Astrocyte (in vitro differentiated cells and primary cell): ENCODE data around the gene FBXO8. TPM values are rescaled to one million over a fixed set of nuclear protein-coding genes. Genes with fewer than 3 reads are reported as not detected.

Experiments
- DNase-seq: peaks from one replicate; pipeline ENCODE4 v3.0.0-alpha.2; 2010; ENCODE audit warnings: low read depth
- FAIRE-seq: peaks from 2 replicates; lab custom pipeline; 2011; peaks lifted over from hg19 to GRCh38; lab: Jason Lieb, UNC
- H2AFZ ChIP-seq: 2 replicates; pipeline ENCODE4 v1.6.0; 2012; ENCODE audit warnings: low read depth, low read length, inconsistent platforms
- H3K27ac ChIP-seq: 2 replicates; pipeline ENCODE4 v1.5.1; 2011; ENCODE audit warnings: low read depth, low read length, inconsistent platforms
- H3K27me3 ChIP-seq: 2 replicates; pipeline ENCODE4 v1.6.0; 2011; ENCODE audit warnings: low read length, inconsistent platforms; ENCODE audit not compliant: insufficient read depth
- H3K36me3 ChIP-seq: 2 replicates; pipeline ENCODE4 v1.5.1; 2011; ENCODE audit warnings: low read length, inconsistent platforms; ENCODE audit not compliant: insufficient read depth
- H3K4me1 ChIP-seq: 2 replicates; pipeline ENCODE4 v1.5.1; 2011; ENCODE audit warnings: low read length, inconsistent platforms; ENCODE audit not compliant: insufficient read depth
- H3K4me2 ChIP-seq: 2 replicates; pipeline ENCODE4 v1.6.0; 2012; ENCODE audit warnings: low read length, inconsistent platforms
- H3K4me3 ChIP-seq: 2 replicates; pipeline ENCODE4 v1.5.1; 2011; ENCODE audit warnings: low read depth, mild to moderate bottlenecking, low read length, inconsistent platforms; ENCODE audit not compliant: insufficient read depth
- H3K79me2 ChIP-seq: 2 replicates; pipeline ENCODE4 v1.6.0; 2012; ENCODE audit warnings: mild to moderate bottlenecking, low read length, inconsistent platforms; ENCODE audit not compliant: insufficient read depth
- H3K9ac ChIP-seq: 2 replicates; pipeline ENCODE4 v1.6.0; 2012; ENCODE audit warnings: mild to moderate bottlenecking, low read length, inconsistent platforms
- H3K9me3 ChIP-seq: 2 replicates; pipeline ENCODE4 v1.5.1; 2012; ENCODE audit warnings: low read depth, mild to moderate bottlenecking, low read length, inconsistent platforms; ENCODE audit not compliant: insufficient read depth
- H4K20me1 ChIP-seq: 2 replicates; pipeline ENCODE4 v1.6.0; 2012; ENCODE audit warnings: low read length, inconsistent platforms; ENCODE audit not compliant: insufficient read depth
- H3K27ac Mint-ChIP-seq: one replicate; pipeline ENCODE4 v1.8.0; 2021; ENCODE audit warnings: mild to moderate bottlenecking, mixed read lengths; ENCODE audit not compliant: unreplicated experiment
- H3K27me3 Mint-ChIP-seq: one replicate; pipeline ENCODE4 v1.8.0; 2021; ENCODE audit warnings: low read depth, mixed read lengths; ENCODE audit not compliant: unreplicated experiment
- H3K36me3 Mint-ChIP-seq: one replicate; pipeline ENCODE4 v1.8.0; 2021; ENCODE audit warnings: low read depth, mixed read lengths; ENCODE audit not compliant: unreplicated experiment
- H3K4me1 Mint-ChIP-seq: one replicate; pipeline ENCODE4 v1.8.0; 2021; ENCODE audit warnings: low read depth, mixed read lengths; ENCODE audit not compliant: unreplicated experiment
- H3K4me3 Mint-ChIP-seq: one replicate; pipeline ENCODE4 v1.8.0; 2021; ENCODE audit warnings: mild to moderate bottlenecking, moderate library complexity, mixed read lengths; ENCODE audit not compliant: unreplicated experiment
- H3K9me3 Mint-ChIP-seq: one replicate; pipeline ENCODE4 v1.8.0; 2021; ENCODE audit warnings: mild to moderate bottlenecking, mixed read lengths; ENCODE audit not compliant: unreplicated experiment
- EZH2 ChIP-seq: IDR thresholded peaks from 2 replicates; pipeline ENCODE4 v1.6.1; 2012; ENCODE audit warnings: mild to moderate bottlenecking, low read length, inconsistent platforms; ENCODE audit not compliant: insufficient read depth
- total RNA-seq: library from RNA; stranded (reverse); gene quantifications from 2 replicates; pipeline ENCODE4 v1.2.1, GENCODE V29; 2021
- TF ChIP-seq, protein P1 (sequence below): IDR thresholded peaks from 2 replicates; pipeline ENCODE4 v1.5.1; 2011; ENCODE audit warnings: low read depth, mild to moderate bottlenecking, inconsistent platforms, low read length, moderate library complexity; ENCODE audit not compliant: insufficient read depth

The FBXO8 gene
- total RNA-seq, 1 donor from 2014 or later: 13.1 TPM

GRCh38 chr4:174282836-174283506 is 496 bp downstream of the FBXO8 start:
- Histone ChIP-seq H3K9ac (peak overlapping the region; percentile 97), H3K79me2 (peaks cover 74% of the 10 kb centered on the region), H3K36me3 (no peaks in the 10 kb centered on the region), H3K27me3 (no peaks in the 10 kb centered on the region), H3K4me3 (peak overlapping the region; percentile 98), H2AFZ (peak overlapping the region; percentile 98), H3K4me1 (no peaks in the 10 kb centered on the region), H3K27ac (peak overlapping the region; percentile 99), H4K20me1 (no peaks in the 10 kb centered on the region), H3K9me3 (no peaks in the 10 kb centered on the region), H3K4me2 (peak overlapping the region; percentile 86)
- peak; percentile 92 for FAIRE-seq
- peak; percentile 94 for DNase-seq
- Mint-ChIP-seq H3K4me1 (peaks cover 9% of the 10 kb centered on the region), H3K4me3 (peak overlapping the region; percentile 97), H3K9me3 (no peaks in the 10 kb centered on the region), H3K27me3 (no peaks in the 10 kb centered on the region), H3K27ac (peak overlapping the region; percentile 100), H3K36me3 (peaks cover 4% of the 10 kb centered on the region)
- TF ChIP-seq, protein P1, sequence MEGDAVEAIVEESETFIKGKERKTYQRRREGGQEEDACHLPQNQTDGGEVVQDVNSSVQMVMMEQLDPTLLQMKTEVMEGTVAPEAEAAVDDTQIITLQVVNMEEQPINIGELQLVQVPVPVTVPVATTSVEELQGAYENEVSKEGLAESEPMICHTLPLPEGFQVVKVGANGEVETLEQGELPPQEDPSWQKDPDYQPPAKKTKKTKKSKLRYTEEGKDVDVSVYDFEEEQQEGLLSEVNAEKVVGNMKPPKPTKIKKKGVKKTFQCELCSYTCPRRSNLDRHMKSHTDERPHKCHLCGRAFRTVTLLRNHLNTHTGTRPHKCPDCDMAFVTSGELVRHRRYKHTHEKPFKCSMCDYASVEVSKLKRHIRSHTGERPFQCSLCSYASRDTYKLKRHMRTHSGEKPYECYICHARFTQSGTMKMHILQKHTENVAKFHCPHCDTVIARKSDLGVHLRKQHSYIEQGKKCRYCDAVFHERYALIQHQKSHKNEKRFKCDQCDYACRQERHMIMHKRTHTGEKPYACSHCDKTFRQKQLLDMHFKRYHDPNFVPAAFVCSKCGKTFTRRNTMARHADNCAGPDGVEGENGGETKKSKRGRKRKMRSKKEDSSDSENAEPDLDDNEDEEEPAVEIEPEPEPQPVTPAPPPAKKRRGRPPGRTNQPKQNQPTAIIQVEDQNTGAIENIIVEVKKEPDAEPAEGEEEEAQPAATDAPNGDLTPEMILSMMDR: no peak
- no peak for TF ChIP-seq EZH2

GRCh38 chr4:174281901-174282300 is 1.6 kb downstream of the FBXO8 start:
- peak overlapping the region; percentile 86 for H3K4me2 ChIP-seq
- FAIRE-seq (no peak), DNase-seq (no peak)
- H3K4me3 Mint-ChIP-seq: peak overlapping the region; percentile 97
- no peaks in the 10 kb centered on the region for H3K27me3 Mint-ChIP-seq
- no peaks in the 10 kb centered on the region for H3K27me3 ChIP-seq
- peaks cover 4% of the 10 kb centered on the region for H3K36me3 Mint-ChIP-seq
- H3K4me1 Mint-ChIP-seq: peaks cover 9% of the 10 kb centered on the region
- H3K9me3 Mint-ChIP-seq: no peaks in the 10 kb centered on the region
- TF ChIP-seq EZH2: no peak
- TF ChIP-seq, protein P1: no peak
- no peaks in the 10 kb centered on the region for H3K36me3 ChIP-seq
- H2AFZ ChIP-seq: no peak overlapping the region
- H3K9ac ChIP-seq: peak overlapping the region; percentile 97
- H3K4me3 ChIP-seq: no peak overlapping the region
- H3K9me3 ChIP-seq: no peaks in the 10 kb centered on the region
- no peaks in the 10 kb centered on the region for H4K20me1 ChIP-seq
- H3K27ac ChIP-seq: no peak overlapping the region
- H3K4me1 ChIP-seq: no peaks in the 10 kb centered on the region
- no peak overlapping the region for H3K27ac Mint-ChIP-seq
- peaks cover 81% of the 10 kb centered on the region for H3K79me2 ChIP-seq

- H3K27me3 ChIP-seq: no peaks in the 10 kb centered on the region
- Mint-ChIP-seq H3K27me3 (no peaks in the 10 kb centered on the region), H3K4me1 (peaks cover 9% of the 10 kb centered on the region), H3K27ac (no peak overlapping the region), H3K4me3 (no peak overlapping the region), H3K9me3 (no peaks in the 10 kb centered on the region), H3K36me3 (peaks cover 4% of the 10 kb centered on the region)
- H3K36me3 ChIP-seq: no peaks in the 10 kb centered on the region
- H3K9ac ChIP-seq: no peak overlapping the region
- no peaks in the 10 kb centered on the region for H3K4me1 ChIP-seq
- peaks cover 83% of the 10 kb centered on the region for H3K79me2 ChIP-seq
- no peaks in the 10 kb centered on the region for H4K20me1 ChIP-seq
- H2AFZ ChIP-seq: no peak overlapping the region
- DNase-seq (no peak), FAIRE-seq (no peak)
- no peaks in the 10 kb centered on the region for H3K9me3 ChIP-seq
- no peak overlapping the region for H3K27ac ChIP-seq
- H3K4me2 ChIP-seq: no peak overlapping the region
- TF ChIP-seq, protein P1: no peak
- no peak for TF ChIP-seq EZH2
- no peak overlapping the region for H3K4me3 ChIP-seq
These were observed 2.2 kb downstream of the FBXO8 start for GRCh38 chr4:174281182-174281737.
